ENCODE measurements around the gene FPGS.

- TF ChIP-seq CTCF (IDR thresholded peaks at IDR 0.05) (no peak), POLR2AphosphoS5 (IDR thresholded peaks at IDR 0.05) (no peak), EP300 (IDR thresholded peaks at IDR 0.05) (no peak), POLR2A (IDR thresholded peaks at IDR 0.05) (no peak)
Measured at GRCh38 chr9:127835991-127836516, 33.4 kb downstream of the FPGS start.
